K562 (cell line): Measurements from ENCODE around the gene CALML6. TPM values are rescaled to one million over a fixed set of nuclear protein-coding genes. Genes with fewer than 3 reads are reported as not detected.

Experiments used
- ATF4 ChIP-seq: fragments of 450-650 bp; formaldehyde crosslinking; IDR thresholded peaks from 2 replicates; pipeline ENCODE4 v1.4.0; 2022; ENCODE audit warnings: mild to moderate bottlenecking, moderate library complexity
- BCOR ChIP-seq: fragments of 450-650 bp; IDR thresholded peaks from 2 replicates; pipeline ENCODE4 v1.6.1; 2016
- CTBP1 ChIP-seq: fragments of 450-650 bp; IDR thresholded peaks from 2 replicates; pipeline ENCODE4 v1.6.1; 2016; ENCODE audit warnings: borderline replicate concordance
- DPF2 ChIP-seq: fragments of 450-650 bp; IDR thresholded peaks from 2 replicates; pipeline ENCODE4 v1.6.1; 2016
- FOSL1 ChIP-seq: fragments of 200-800 bp; sonication (Bioruptor generic); conservative IDR thresholded peaks from 2 replicates; pipeline ENCODE4 v1.6.1; 2016; ENCODE audit warnings: missing genetic modification characterization, missing compliant biosample characterization
- FOXP1 ChIP-seq: sonication (generic); formaldehyde crosslinking; IDR thresholded peaks from 2 replicates; pipeline ENCODE4 v1.8.0; 2022; ENCODE audit warnings: mild to moderate bottlenecking, missing genetic modification reagents
- HDGF ChIP-seq: fragments of 450-650 bp; IDR thresholded peaks from 2 replicates; pipeline ENCODE4 v1.6.1; 2016
- JUND ChIP-seq, 2 experiments: IDR thresholded peaks; 2 replicates in 1 of 2; 3 replicates in 1 of 2; pipeline ENCODE4 v1.6.1; 2011; ENCODE audit warnings: borderline replicate concordance in 2 of 2, low read depth in 2 of 2, low read length in 2 of 2, improper control_type of control experiment in 1 of 2, missing biosample characterization in 1 of 2, missing genetic modification characterization in 1 of 2, missing genetic modification reagents in 1 of 2
- MECOM ChIP-seq: fragments of 250-450 bp; sonication (Bioruptor Pico); IDR thresholded peaks from 2 replicates; pipeline ENCODE4 v1.8.0; 2022; ENCODE audit warnings: inconsistent platforms
- MTA1 ChIP-seq: fragments of 450-650 bp; IDR thresholded peaks from 2 replicates; pipeline ENCODE4 v1.6.1; 2017; ENCODE audit warnings: borderline replicate concordance
- NR2F6 ChIP-seq: fragments of 450-650 bp; formaldehyde crosslinking; IDR thresholded peaks from 2 replicates; pipeline ENCODE4 v1.4.0; 2020; ENCODE audit warnings: mild to moderate bottlenecking
- RBFOX2 ChIP-seq: fragments of 200-400 bp; formaldehyde crosslinking; IDR thresholded peaks from 2 replicates; pipeline ENCODE4 v1.6.1; 2017; ENCODE audit warnings: low read depth, mild to moderate bottlenecking, low read length, moderate library complexity
- SMAD4 ChIP-seq: fragments of 250-450 bp; sonication (Bioruptor Pico); conservative IDR thresholded peaks from 2 replicates; pipeline ENCODE4 v1.8.0; 2021; ENCODE audit warnings: inconsistent platforms, mild to moderate bottlenecking, moderate library complexity
- TGIF2 ChIP-seq: sonication (generic); formaldehyde crosslinking; IDR thresholded peaks from 2 replicates; pipeline ENCODE4 v1.8.1; 2022; ENCODE audit warnings: mild to moderate bottlenecking, missing genetic modification reagents, moderate library complexity
- ZNF143 ChIP-seq: sonication (generic); formaldehyde crosslinking; IDR thresholded peaks from 2 replicates; pipeline ENCODE4 v1.9.0; 2022; ENCODE audit warnings: mild to moderate bottlenecking, missing genetic modification reagents
- ZNF239 ChIP-seq: fragments of 250-450 bp; sonication (Bioruptor Pico); IDR thresholded peaks from 2 replicates; pipeline ENCODE4 v1.4.0; 2020; ENCODE audit warnings: mild to moderate bottlenecking
- ZNF584 ChIP-seq: fragments of 200-800 bp; sonication (Bioruptor generic); IDR thresholded peaks from 2 replicates; pipeline ENCODE4 v1.6.1; 2016; ENCODE audit warnings: low read depth, mild to moderate bottlenecking, missing genetic modification characterization, missing compliant biosample characterization
- ZNF592 ChIP-seq: fragments of 450-650 bp; IDR thresholded peaks from 2 replicates; pipeline ENCODE4 v1.6.1; 2017; ENCODE audit warnings: antibody characterized with exemption, mild to moderate bottlenecking
- polyA plus RNA-seq, 8 experiments: library from polyadenylated mRNA; depleted of rRNA in 4 of 8; stranded (reverse) in 5 of 8; unstranded in 3 of 8; fragments of >200 nt; fragmentation: Nextera tagmentation in 2 of 8; fragmentation: Illumina TruSeq in 1 of 8; extraction: Ambion mirVana in 2 of 8; extraction: Trizol in 1 of 8; gene quantifications; 2 replicates each; pipeline versions ENCODE4 v1.2.1 to v1.2.3, GENCODE V29; 2011 to 2014; ENCODE audit warnings: inconsistent platforms in 1 of 8, missing spikeins in 1 of 8
- total RNA-seq, 7 experiments: library from RNA; depleted of rRNA in 6 of 7; stranded (reverse); fragments of >200 nt in 6 of 7; fragmentation: Illumina TruSeq in 2 of 7; extraction: Trizol in 2 of 7; gene quantifications; 2 replicates each; pipeline versions ENCODE4 v1.2.1 to v1.2.3, GENCODE V29; 2011 to 2021; ENCODE audit warnings: low replicate concordance in 1 of 7
- TF ChIP-seq, protein P1 (sequence below): fragments of 450-650 bp; formaldehyde crosslinking; IDR thresholded peaks from 2 replicates; pipeline ENCODE4 v1.4.0; 2022; ENCODE audit warnings: missing genetic modification characterization
- TF ChIP-seq, protein P2 (sequence below): sonication (generic); formaldehyde crosslinking; IDR thresholded peaks from 2 replicates; pipeline ENCODE4 v1.9.0; 2022; ENCODE audit warnings: mild to moderate bottlenecking, missing genetic modification reagents
- TF ChIP-seq, protein P3 (sequence below): sonication (generic); formaldehyde crosslinking; IDR thresholded peaks from 2 replicates; pipeline ENCODE4 v1.8.0; 2022; ENCODE audit warnings: mild to moderate bottlenecking, missing genetic modification reagents

CALML6 gene
- total and polyA plus RNA-seq, 9 of the 15 experiments (the other 6 are each of a cell fraction or from before 2014, with no cell fraction given): 0.14 TPM; not detected in 8

DNA sequence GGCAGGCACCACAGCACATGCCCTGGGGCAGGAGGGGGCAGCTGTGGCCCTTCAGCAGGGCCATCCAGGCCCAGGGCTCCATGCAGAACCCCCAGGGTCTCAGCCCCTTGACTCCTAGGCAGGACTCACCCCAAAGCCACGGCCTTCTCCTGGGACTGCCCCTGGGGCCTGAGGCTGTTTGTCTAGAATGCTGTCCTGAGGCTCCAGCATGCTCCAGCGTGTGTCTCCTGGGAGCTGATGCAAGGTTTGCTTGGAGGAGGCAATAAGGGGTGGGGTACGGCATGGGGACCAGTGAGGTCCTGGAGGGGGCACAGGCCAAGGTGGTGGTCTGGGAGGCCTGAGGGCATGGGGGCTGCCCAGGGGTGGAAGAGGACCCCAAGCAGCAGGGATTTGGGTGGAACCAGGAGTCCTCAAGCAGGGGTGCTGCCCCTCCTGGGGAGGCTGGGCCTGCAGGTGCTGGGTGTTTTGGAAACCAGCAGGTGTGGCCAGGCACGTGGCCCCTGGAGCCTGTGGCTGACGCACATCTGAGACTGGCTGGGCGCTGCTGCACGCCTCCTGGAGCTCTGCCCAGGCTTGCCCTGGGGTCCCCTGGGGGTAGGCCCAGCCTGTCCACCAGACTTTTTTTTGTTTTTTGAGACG, 7.8 kb upstream of the CALML6 start (continued):
- TF ChIP-seq ZNF592 (peak; percentile 67; the same call in 1 of the 2 replicates), MTA1 (no peak), ATF4 (CRISPR knock-in tag) (peak; percentile 89), JUND (IDR thresholded peaks at IDR 0.05; ENCODE audit: borderline replicate concordance, low read depth, low read length) (0 out of 2 replicates have a peak, but pooled peaks have one; percentile 15), JUND (tag; IDR thresholded peaks at IDR 0.05; ENCODE audit: borderline replicate concordance, low read depth, low read length) (no peak), NR2F6 (CRISPR knock-in tag) (no peak), MECOM (CRISPR knock-in tag) (peak; percentile 43; the same call in 1 of the 2 replicates), HDGF (no peak), DPF2 (0 out of 2 replicates have a peak, but pooled peaks have one; percentile 16), RBFOX2 (peak; percentile 77), FOXP1 (CRISPR knock-in tag) (0 out of 2 replicates have a peak, but pooled peaks have one; percentile 42), BCOR (no peak), CTBP1 (peak; percentile 46; the same call in 1 of the 2 replicates), SMAD4 (peak; percentile 91; the same call in 1 of the 2 replicates), TGIF2 (no peak), ZNF143 (CRISPR knock-in tag) (0 out of 2 replicates have a peak, but pooled peaks have one; percentile 54), FOSL1 (tag) (no peak), ZNF584 (CRISPR knock-in tag) (peak; percentile 69; the same call in 1 of the 2 replicates), ZNF239 (CRISPR knock-in tag) (0 out of 2 replicates have a peak, but pooled peaks have one; percentile 9)
- TF ChIP-seq, protein P1, sequence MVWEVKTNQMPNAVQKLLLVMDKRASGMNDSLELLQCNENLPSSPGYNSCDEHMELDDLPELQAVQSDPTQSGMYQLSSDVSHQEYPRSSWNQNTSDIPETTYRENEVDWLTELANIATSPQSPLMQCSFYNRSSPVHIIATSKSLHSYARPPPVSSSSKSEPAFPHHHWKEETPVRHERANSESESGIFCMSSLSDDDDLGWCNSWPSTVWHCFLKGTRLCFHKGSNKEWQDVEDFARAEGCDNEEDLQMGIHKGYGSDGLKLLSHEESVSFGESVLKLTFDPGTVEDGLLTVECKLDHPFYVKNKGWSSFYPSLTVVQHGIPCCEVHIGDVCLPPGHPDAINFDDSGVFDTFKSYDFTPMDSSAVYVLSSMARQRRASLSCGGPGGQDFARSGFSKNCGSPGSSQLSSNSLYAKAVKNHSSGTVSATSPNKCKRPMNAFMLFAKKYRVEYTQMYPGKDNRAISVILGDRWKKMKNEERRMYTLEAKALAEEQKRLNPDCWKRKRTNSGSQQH (CRISPR knock-in tag): peak; percentile 38; the same call in 1 of the 2 replicates
- TF ChIP-seq, protein P2, sequence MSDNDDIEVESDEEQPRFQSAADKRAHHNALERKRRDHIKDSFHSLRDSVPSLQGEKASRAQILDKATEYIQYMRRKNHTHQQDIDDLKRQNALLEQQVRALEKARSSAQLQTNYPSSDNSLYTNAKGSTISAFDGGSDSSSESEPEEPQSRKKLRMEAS (CRISPR knock-in tag): peak; percentile 32; the same call in 1 of the 2 replicates
- TF ChIP-seq, protein P3, sequence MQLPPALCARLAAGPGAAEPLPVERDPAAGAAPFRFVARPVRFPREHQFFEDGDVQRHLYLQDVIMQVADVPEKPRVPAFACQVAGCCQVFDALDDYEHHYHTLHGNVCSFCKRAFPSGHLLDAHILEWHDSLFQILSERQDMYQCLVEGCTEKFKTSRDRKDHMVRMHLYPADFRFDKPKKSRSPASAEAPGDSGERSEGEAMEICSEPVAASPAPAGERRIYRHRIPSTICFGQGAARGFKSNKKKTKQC (CRISPR knock-in tag): peak; percentile 14; the same call in 1 of the 2 replicates
